ENCODE measurements around the gene SPATA18.

- TF ChIP-seq EGR1 (IDR thresholded peaks at IDR 0.05) (no peak), CEBPB (IDR thresholded peaks at IDR 0.05) (no peak), CREB1 (IDR thresholded peaks at IDR 0.05; ENCODE audit: low read depth) (no peak), REST (IDR thresholded peaks at IDR 0.05; ENCODE audit: low read depth) (no peak), EP300 (IDR thresholded peaks at IDR 0.05; ENCODE audit: borderline replicate concordance) (no peak)
These were observed 13.4 kb upstream of the SPATA18 start for GRCh38 chr4:52037689-52038102.
